Psoas muscle (tissue), 8 donors: Measurements from ENCODE around the gene REX1BD. TPM values are rescaled to one million over a fixed set of nuclear protein-coding genes. Genes with fewer than 3 reads are reported as not detected.
A peak's percentile ranks its signal among the peaks of the same experiment; 100 is the strongest.

ENCODE experiments used
- ATAC-seq, 4 donors: fragments of 200-7000 bp; cut with Tn5 transposase; one replicate each; pipeline ENCODE4 v1.9.1; 2020; ENCODE audit warnings: moderate library complexity in 3 of 4, mild to moderate bottlenecking in 2 of 4
- DNase-seq, 2 donors: peaks; one replicate each; pipeline ENCODE4 v3.0.0-alpha.2; 2020
- H3K27ac ChIP-seq: fragments of 200-600 bp; one replicate; pipeline ENCODE4 v1.8.0; 2022
- H3K27me3 ChIP-seq, 3 donors: fragments of 200-600 bp in 1 of 3; one replicate each; pipeline versions ENCODE4 v1.6.1 to v1.8.0; 2013 to 2022; ENCODE audit warnings: low read length in 2 of 3, mild to moderate bottlenecking in 2 of 3, moderate library complexity in 1 of 3; ENCODE audit not compliant: insufficient read depth in 3 of 3
- H3K36me3 ChIP-seq, 2 donors: fragments of 200-600 bp in 1 of 2; one replicate each; pipeline versions ENCODE4 v1.6.1 to v1.8.0; 2013 to 2022; ENCODE audit warnings: low read depth in 1 of 2, mild to moderate bottlenecking in 1 of 2, moderate library complexity in 1 of 2; ENCODE audit not compliant: insufficient read depth in 1 of 2
- H3K4me1 ChIP-seq: fragments of 200-600 bp; one replicate; pipeline ENCODE4 v1.8.0; 2022
- H3K4me3 ChIP-seq: fragments of 200-600 bp; one replicate; pipeline ENCODE4 v1.8.0; 2022; ENCODE audit warnings: mild to moderate bottlenecking
- H3K9me3 ChIP-seq: fragments of 200-600 bp; one replicate; pipeline ENCODE4 v1.8.0; 2022
- WGBS, 3 donors: extraction: QIAGEN DNeasy Blood & Tissue Kit; methylation state at CpG; one replicate each; pipeline versions ENCODE4 v1.1.6 to v1.1.7; 2013; 5-methylcytosine and 5-hydroxymethylcytosine counted together
- intact Hi-C, 2 donors: fragments of 100-400 bp; cut with DNase I; formaldehyde crosslinking; loops; one replicate each; pipeline versions ENCODE4 v1.11.0 to v1.14.2; 2022
- polyA plus RNA-seq, 3 donors: library from polyadenylated mRNA; stranded (reverse); fragments of 200-250 nt; gene quantifications; one replicate each; pipeline ENCODE4 v1.2.3, GENCODE V29; 2013
- total RNA-seq, 4 donors: library from RNA; stranded (reverse); fragmentation: NEBNext Ultra II Directional in 2 of 4; extraction: Animal tissue kit (Norgen Biotek cat#: 25700) in 2 of 4; gene quantifications; one replicate each; pipeline versions ENCODE4 v1.2.1 to v1.2.4, GENCODE V29; 2021 to 2023
- TF ChIP-seq, protein P1 (sequence below): fragments of 200-600 bp; IDR thresholded peaks from one replicate; pipeline ENCODE4 v1.8.0; 2022; ENCODE audit warnings: antibody characterized with exemption
- donor health status: healthy with polysubstance abuse.
- donor health status: DM: no; HTN: no; CAD: no; lungs with moderate emphysema.
- donor health status: Bipolar disorder and iron deficiency.
- donor health status: healthy.
- donor health status: DM: yes; HTN: yes; CAD: no.
- donor health status: DM: no; HTN: no; CAD: no.
- donor health status: DM: no; HTN: no; CAD: no.
- donor health status: DM: yes; HTN: yes; CAD: no.

REX1BD gene
- total and polyA plus RNA-seq, 7 donors: 52.1 to 105 (median 85.0) TPM

DNA sequence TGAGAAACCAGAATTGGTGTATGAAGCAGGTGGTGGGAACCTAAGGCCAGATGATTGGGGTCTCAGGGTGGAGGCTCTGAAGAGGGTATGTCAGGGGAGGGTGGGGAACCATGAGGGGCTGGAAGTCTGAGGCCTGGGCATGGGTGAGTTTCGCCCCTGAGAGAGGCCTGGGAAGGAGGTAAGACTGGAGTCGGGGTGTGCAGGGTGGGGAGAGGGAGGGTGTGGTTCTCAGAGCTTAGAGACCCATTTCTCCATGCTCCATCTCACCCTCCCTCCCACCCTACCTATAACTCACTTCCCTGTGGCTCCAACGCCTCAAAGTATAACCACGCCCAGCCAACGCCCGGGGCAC lies 47.2 kb downstream of the REX1BD start:
- no peak for DNase-seq
- peaks cover 9% of the 10 kb centered on the region for H3K4me1 ChIP-seq
- intact Hi-C loops: no loop called here
- H3K4me3 ChIP-seq: peak overlapping the region; percentile 88
- no peak overlapping the region for H3K27ac ChIP-seq
- H3K9me3 ChIP-seq: no peaks in the 10 kb centered on the region
- TF ChIP-seq, protein P1, sequence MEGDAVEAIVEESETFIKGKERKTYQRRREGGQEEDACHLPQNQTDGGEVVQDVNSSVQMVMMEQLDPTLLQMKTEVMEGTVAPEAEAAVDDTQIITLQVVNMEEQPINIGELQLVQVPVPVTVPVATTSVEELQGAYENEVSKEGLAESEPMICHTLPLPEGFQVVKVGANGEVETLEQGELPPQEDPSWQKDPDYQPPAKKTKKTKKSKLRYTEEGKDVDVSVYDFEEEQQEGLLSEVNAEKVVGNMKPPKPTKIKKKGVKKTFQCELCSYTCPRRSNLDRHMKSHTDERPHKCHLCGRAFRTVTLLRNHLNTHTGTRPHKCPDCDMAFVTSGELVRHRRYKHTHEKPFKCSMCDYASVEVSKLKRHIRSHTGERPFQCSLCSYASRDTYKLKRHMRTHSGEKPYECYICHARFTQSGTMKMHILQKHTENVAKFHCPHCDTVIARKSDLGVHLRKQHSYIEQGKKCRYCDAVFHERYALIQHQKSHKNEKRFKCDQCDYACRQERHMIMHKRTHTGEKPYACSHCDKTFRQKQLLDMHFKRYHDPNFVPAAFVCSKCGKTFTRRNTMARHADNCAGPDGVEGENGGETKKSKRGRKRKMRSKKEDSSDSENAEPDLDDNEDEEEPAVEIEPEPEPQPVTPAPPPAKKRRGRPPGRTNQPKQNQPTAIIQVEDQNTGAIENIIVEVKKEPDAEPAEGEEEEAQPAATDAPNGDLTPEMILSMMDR: no peak
- no peaks in the 10 kb centered on the region for H3K36me3 ChIP-seq
- 20 to 30% (median 22%) methylated on average over 3 to 6 of the region's 6 CpGs for WGBS, 3 donors
- no peak for ATAC-seq
- H3K27me3 ChIP-seq: no peaks in the 10 kb centered on the region

DNA sequence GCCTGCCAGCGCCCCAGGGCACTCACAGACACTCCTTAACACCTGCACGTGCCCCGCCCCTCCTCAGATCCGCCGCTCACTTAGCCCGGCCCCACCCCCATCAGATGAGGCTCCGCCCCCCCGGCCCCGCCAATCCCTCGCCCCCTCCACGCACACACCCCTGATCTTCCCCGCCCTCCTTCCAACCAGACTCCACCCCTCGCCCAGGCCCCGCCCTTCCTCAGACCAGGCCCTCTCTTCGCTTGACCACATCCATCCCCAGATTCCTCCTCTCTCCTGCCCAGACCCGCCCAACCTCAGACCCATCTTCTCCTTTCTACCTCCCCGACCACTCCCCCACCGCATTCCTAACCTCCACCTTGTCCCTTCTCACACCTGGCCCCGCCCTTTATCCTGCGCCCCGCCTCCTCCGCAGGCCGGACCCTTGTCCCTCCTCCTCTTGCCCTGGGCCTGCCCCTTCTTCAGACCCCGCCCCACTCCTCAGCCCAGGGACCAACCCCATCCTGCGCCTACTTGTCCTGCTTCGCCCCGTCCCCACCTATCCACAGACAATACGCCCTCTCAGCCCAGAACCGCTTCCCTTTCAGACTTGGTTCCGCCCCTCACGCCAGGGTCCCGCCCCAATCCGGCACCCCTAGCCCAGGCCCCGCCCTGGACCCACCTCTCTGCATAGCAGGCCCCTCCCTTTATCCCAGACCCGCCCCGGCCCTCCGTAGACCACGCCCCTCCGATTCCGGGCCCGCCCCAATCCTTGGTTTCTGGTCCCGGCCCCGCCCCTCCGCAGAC lies 47.8 kb downstream of the REX1BD start:
- Histone ChIP-seq H3K9me3 (no peaks in the 10 kb centered on the region), H3K4me3 (peak overlapping the region; percentile 88), H3K4me1 (peaks cover 9% of the 10 kb centered on the region), H3K27ac (peak overlapping the region; percentile 83), H3K36me3 (no peaks in the 10 kb centered on the region), H3K27me3 (no peaks in the 10 kb centered on the region)
- DNase-seq: peak; percentile 98 to 99
- WGBS, 3 donors: 1 to 2% (median 2%) methylated on average over 34 to 44 of the region's 44 CpGs
- TF ChIP-seq, protein P1: no peak
- intact Hi-C loops: no loop called here
- ATAC-seq: peak; percentile 96 to 99 (median 98)

DNA sequence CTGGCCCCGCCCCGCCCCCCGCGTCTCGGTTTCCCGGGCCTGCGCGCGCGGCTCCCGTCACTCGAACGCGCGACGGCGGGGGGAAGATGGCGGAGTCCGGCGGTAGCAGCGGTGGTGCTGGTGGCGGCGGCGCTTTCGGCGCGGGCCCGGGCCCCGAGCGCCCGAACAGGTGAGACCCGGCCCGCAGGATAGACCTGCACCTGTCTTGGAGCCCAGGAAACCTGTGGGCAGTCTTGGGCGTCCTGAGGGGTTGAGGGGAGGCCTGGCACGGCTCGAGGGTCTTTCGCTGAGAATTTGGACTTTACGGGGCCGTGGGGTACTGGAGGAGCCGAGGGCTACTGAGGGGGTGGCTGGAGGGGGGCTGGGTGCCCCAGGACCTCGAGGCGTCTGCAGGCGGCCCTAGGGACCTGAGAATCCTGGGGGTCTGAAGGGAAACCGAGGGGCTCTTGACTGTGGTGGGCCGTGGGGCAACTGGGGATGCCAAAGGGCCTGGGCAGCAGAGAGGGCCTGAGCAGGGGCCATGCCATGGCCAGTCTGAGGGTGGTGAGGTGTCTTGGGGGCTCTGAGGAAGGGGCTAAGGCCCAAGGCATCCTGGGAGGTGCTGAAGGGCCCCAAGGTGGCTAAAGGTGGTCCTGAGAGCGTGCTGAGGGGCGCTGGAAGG lies 48.5 kb downstream of the REX1BD start, which contains the start of gene KLHL26:
Gene KLHL26 (plus strand): TSS at position 60 of the 661 bp plus-strand sequence. CDS start 27 bp downstream, at position 87.
- no peaks in the 10 kb centered on the region for H3K27me3 ChIP-seq
- peak within 1 kb of the TSS; percentile 88 for H3K4me3 ChIP-seq
- no peaks in the 10 kb centered on the region for H3K9me3 ChIP-seq
- TF ChIP-seq, protein P1: no peak
- intact Hi-C loops: no loop called here
- ATAC-seq (no peak), DNase-seq (no peak)
- H3K27ac ChIP-seq: peak within 1 kb of the TSS; percentile 83
- H3K36me3 ChIP-seq: no peaks in the 10 kb centered on the region
- peaks cover 9% of the 10 kb centered on the region for H3K4me1 ChIP-seq
- 5 to 8% (median 7%) methylated on average over 41 to 47 of the region's 47 CpGs for whole genome bisulfite sequencing, 3 donors

DNA sequence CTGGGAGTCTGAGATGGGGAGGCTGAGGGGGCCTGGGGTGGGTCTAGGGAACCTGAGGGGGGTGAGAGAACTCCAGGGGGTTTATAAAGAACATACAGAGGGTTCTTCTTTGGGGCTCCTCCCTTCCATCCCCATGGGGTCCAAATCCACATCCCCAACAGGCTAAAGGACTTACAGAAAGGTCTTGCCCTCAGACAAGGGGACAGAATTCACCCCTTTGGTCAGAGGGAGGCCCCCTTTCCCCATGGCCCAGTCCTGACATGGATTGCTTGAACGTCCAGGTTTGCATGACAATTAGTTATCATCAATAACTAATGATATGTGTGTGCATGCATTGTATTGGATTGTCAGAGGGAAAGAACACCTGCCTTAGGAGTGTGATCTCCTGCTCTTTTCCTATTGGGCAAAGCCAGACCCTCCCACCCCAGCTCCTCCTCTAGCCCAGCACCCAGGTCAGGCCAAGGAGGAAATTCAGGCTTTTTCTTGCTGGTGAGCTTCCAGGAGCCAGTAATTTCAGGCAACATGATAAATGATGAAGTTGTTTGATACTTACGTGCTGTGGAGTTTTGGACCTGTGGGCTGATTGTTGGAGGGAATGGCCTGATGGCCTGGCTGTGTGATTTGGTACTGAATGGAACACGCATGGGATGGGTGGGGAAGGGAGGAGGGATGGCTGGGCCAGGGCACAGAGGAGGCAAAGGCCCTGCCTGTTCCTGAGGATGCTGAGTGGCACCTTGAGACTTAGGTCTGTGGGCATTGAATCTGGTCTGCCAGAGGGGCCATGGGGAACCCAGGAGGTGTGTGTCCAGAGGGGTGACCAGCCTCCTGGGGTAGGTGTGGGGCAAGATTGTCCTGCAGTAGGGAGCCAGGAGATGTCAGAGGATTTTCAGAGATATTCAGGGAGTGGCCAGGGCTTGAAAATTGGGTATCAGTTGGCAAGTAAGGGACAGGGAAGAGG lies 49.4 kb downstream of the REX1BD start:
- Histone ChIP-seq H3K27me3 (no peaks in the 10 kb centered on the region), H3K4me1 (peaks cover 9% of the 10 kb centered on the region), H3K36me3 (no peaks in the 10 kb centered on the region), H3K4me3 (peak overlapping the region; percentile 88), H3K27ac (peak overlapping the region; percentile 83), H3K9me3 (no peaks in the 10 kb centered on the region)
- TF ChIP-seq, protein P1: no peak
- ATAC-seq (no peak), DNase-seq (no peak)
- intact Hi-C loops: no loop called here
- 32 to 48% (median 37%) methylated on average over 3 of the region's 3 CpGs for WGBS, 3 donors
